COLO668 (cell line): ENCODE data around the gene ARHGAP10.
A peak's percentile ranks its signal among the peaks of the same experiment; 100 is the strongest.

Experiments
- DNase-seq: peaks from one replicate; lab custom pipeline; 2025; ENCODE audit not compliant: unreplicated experiment; lab: John Stamatoyannopoulos, UW

Gene ARHGAP10

GRCh38 chr4:147824316-147824715, 92.4 kb downstream of the ARHGAP10 start:
- DNase-seq = no peak

GRCh38 chr4:147824884-147825283, 93.0 kb downstream of the ARHGAP10 start:
- no peak for DNase-seq

GRCh38 chr4:147825451-147826287, 93.8 kb downstream of the ARHGAP10 start:
- no peak for DNase-seq

GRCh38 chr4:147826288-147826646, 94.4 kb downstream of the ARHGAP10 start:
- DNase-seq = no peak

GRCh38 chr4:147828331-147828905, 96.5 kb downstream of the ARHGAP10 start:
- no peak for DNase-seq

GRCh38 chr4:147829401-147830101, 97.7 kb downstream of the ARHGAP10 start:
- no peak for DNase-seq

- no peak for DNase-seq
Observed at GRCh38 chr4:147830102-147830463, 98.2 kb downstream of the ARHGAP10 start.

GRCh38 chr4:147830987-147831386, 99.1 kb downstream of the ARHGAP10 start:
- no peak for DNase-seq

GRCh38 chr4:147831551-147832171, 99.8 kb downstream of the ARHGAP10 start:
- no peak for DNase-seq

GRCh38 chr4:147833254-147833653, 101.4 kb downstream of the ARHGAP10 start:
- no peak for DNase-seq

- no peak for DNase-seq
Observed at GRCh38 chr4:147833741-147834140, 101.9 kb downstream of the ARHGAP10 start.

GRCh38 chr4:147834480-147834879, 102.6 kb downstream of the ARHGAP10 start:
- DNase-seq = no peak

GRCh38 chr4:147836807-147837206, 104.9 kb downstream of the ARHGAP10 start:
- DNase-seq = no peak

- no peak for DNase-seq
Observed at GRCh38 chr4:147837435-147837834, 105.5 kb downstream of the ARHGAP10 start.

GRCh38 chr4:147837854-147838253, 106.0 kb downstream of the ARHGAP10 start:
- DNase-seq = no peak

GRCh38 chr4:147839200-147839599, 107.3 kb downstream of the ARHGAP10 start:
- DNase-seq = no peak

GRCh38 chr4:147839663-147840062, 107.8 kb downstream of the ARHGAP10 start:
- DNase-seq = no peak

GRCh38 chr4:147840838-147841738, 109.2 kb downstream of the ARHGAP10 start:
- no peak for DNase-seq

- no peak for DNase-seq
Observed at GRCh38 chr4:147842573-147842972, 110.7 kb downstream of the ARHGAP10 start.

- peak; percentile 5 for DNase-seq
Observed at GRCh38 chr4:147843162-147843561, 111.3 kb downstream of the ARHGAP10 start.

- no peak for DNase-seq
Observed at GRCh38 chr4:147844781-147845180, 112.9 kb downstream of the ARHGAP10 start.
